ENCODE data around the gene PRKAG3. TPM values are rescaled to one million over a fixed set of nuclear protein-coding genes. Genes with fewer than 3 reads are reported as not detected.

Gene PRKAG3
- total and polyA plus RNA-seq, 9 of the 15 experiments (the other 6 are each of a cell fraction or from before 2014, with no cell fraction given), result not detected

DNA sequence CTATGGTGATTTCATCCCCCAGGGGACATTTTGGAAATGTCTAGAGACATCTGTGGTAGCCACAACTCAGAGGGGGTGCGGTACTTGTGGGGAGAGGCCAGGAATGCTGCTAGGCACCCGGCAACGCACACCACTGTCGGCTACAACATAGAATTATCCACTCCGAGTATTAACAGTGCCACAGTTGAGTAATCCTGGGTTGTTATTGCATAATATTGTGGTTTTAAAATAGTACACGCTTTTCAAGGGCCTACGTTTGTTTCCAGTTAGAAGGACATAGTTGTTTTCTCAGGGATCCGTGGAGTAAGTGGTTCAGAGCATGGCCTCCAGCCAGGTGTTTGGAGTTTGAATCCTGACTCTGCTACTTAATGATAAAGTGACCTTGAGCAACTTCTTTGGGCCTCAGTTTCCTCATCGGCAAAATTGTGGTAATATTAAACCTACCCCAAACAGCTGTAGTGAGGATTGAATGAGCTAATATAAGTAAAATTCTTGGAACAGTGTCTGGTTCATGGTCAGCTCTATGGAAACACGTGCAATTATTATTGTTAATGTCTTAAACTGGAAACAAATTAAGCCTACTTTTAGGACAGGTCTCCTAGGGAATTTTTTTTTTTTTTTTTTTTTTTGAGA, 25.1 kb downstream of the PRKAG3 start (continued):
- TF ChIP-seq, protein P1, sequence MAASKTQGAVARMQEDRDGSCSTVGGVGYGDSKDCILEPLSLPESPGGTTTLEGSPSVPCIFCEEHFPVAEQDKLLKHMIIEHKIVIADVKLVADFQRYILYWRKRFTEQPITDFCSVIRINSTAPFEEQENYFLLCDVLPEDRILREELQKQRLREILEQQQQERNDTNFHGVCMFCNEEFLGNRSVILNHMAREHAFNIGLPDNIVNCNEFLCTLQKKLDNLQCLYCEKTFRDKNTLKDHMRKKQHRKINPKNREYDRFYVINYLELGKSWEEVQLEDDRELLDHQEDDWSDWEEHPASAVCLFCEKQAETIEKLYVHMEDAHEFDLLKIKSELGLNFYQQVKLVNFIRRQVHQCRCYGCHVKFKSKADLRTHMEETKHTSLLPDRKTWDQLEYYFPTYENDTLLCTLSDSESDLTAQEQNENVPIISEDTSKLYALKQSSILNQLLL (CRISPR knock-in tag; IDR thresholded peaks at IDR 0.05; ENCODE audit: borderline replicate concordance), result no peak
- 0 out of 2 replicates have a peak, but pooled peaks have one; percentile 22 for TF ChIP-seq POLR2H (tag; IDR thresholded peaks at IDR 0.05; ENCODE audit: low read depth)
- TF ChIP-seq, protein P2, sequence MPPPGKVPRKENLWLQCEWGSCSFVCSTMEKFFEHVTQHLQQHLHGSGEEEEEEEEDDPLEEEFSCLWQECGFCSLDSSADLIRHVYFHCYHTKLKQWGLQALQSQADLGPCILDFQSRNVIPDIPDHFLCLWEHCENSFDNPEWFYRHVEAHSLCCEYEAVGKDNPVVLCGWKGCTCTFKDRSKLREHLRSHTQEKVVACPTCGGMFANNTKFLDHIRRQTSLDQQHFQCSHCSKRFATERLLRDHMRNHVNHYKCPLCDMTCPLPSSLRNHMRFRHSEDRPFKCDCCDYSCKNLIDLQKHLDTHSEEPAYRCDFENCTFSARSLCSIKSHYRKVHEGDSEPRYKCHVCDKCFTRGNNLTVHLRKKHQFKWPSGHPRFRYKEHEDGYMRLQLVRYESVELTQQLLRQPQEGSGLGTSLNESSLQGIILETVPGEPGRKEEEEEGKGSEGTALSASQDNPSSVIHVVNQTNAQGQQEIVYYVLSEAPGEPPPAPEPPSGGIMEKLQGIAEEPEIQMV (tag; conservative IDR thresholded peaks at IDR 0.05; ENCODE audit: low read depth), result no peak
- no peak for TF ChIP-seq ZNF583 (CRISPR knock-in tag; IDR thresholded peaks at IDR 0.05)
- TF ChIP-seq ZNF717 (CRISPR knock-in tag; IDR thresholded peaks at IDR 0.05), result no peak
- no peak for TF ChIP-seq TBP (optimal IDR thresholded peaks at IDR 0.05; ENCODE audit: low read depth, low read length)
- TF ChIP-seq SUPT5H (IDR thresholded peaks at IDR 0.05), result no peak
- no peak for TF ChIP-seq ZNF217 (CRISPR knock-in tag; IDR thresholded peaks at IDR 0.05)
- TF ChIP-seq TAF15 (IDR thresholded peaks at IDR 0.05; ENCODE audit: low read depth, low read length), result no peak
- no peak for TF ChIP-seq KLF13 (tag; IDR thresholded peaks at IDR 0.05; ENCODE audit: borderline replicate concordance, low read depth)
- TF ChIP-seq, protein P3, sequence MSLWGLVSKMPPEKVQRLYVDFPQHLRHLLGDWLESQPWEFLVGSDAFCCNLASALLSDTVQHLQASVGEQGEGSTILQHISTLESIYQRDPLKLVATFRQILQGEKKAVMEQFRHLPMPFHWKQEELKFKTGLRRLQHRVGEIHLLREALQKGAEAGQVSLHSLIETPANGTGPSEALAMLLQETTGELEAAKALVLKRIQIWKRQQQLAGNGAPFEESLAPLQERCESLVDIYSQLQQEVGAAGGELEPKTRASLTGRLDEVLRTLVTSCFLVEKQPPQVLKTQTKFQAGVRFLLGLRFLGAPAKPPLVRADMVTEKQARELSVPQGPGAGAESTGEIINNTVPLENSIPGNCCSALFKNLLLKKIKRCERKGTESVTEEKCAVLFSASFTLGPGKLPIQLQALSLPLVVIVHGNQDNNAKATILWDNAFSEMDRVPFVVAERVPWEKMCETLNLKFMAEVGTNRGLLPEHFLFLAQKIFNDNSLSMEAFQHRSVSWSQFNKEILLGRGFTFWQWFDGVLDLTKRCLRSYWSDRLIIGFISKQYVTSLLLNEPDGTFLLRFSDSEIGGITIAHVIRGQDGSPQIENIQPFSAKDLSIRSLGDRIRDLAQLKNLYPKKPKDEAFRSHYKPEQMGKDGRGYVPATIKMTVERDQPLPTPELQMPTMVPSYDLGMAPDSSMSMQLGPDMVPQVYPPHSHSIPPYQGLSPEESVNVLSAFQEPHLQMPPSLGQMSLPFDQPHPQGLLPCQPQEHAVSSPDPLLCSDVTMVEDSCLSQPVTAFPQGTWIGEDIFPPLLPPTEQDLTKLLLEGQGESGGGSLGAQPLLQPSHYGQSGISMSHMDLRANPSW (CRISPR knock-in tag; IDR thresholded peaks at IDR 0.05), result no peak
- TF ChIP-seq POU5F1 (IDR thresholded peaks at IDR 0.05; ENCODE audit: borderline replicate concordance, low read depth, low read length, partially characterized antibody), result no peak
- TF ChIP-seq, protein P4, sequence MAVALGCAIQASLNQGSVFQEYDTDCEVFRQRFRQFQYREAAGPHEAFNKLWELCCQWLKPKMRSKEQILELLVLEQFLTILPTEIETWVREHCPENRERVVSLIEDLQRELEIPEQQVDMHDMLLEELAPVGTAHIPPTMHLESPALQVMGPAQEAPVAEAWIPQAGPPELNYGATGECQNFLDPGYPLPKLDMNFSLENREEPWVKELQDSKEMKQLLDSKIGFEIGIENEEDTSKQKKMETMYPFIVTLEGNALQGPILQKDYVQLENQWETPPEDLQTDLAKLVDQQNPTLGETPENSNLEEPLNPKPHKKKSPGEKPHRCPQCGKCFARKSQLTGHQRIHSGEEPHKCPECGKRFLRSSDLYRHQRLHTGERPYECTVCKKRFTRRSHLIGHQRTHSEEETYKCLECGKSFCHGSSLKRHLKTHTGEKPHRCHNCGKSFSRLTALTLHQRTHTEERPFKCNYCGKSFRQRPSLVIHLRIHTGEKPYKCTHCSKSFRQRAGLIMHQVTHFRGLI (CRISPR knock-in tag; IDR thresholded peaks at IDR 0.05), result no peak
- TF ChIP-seq, protein P5, sequence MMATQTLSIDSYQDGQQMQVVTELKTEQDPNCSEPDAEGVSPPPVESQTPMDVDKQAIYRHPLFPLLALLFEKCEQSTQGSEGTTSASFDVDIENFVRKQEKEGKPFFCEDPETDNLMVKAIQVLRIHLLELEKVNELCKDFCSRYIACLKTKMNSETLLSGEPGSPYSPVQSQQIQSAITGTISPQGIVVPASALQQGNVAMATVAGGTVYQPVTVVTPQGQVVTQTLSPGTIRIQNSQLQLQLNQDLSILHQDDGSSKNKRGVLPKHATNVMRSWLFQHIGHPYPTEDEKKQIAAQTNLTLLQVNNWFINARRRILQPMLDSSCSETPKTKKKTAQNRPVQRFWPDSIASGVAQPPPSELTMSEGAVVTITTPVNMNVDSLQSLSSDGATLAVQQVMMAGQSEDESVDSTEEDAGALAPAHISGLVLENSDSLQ (IDR thresholded peaks at IDR 0.05), result no peak
- TF ChIP-seq JUND (IDR thresholded peaks at IDR 0.05; ENCODE audit: borderline replicate concordance, low read depth, low read length), result peak; percentile 44; the same call in 1 of the 2 replicates
- no peak for TF ChIP-seq JUND (tag; IDR thresholded peaks at IDR 0.05; ENCODE audit: borderline replicate concordance, low read depth, low read length)
- TF ChIP-seq ZNF766 (CRISPR knock-in tag; conservative IDR thresholded peaks at IDR 0.05), result no peak
- no peak for TF ChIP-seq E2F3 (CRISPR knock-in tag; IDR thresholded peaks at IDR 0.05)
- TF ChIP-seq, protein P6, sequence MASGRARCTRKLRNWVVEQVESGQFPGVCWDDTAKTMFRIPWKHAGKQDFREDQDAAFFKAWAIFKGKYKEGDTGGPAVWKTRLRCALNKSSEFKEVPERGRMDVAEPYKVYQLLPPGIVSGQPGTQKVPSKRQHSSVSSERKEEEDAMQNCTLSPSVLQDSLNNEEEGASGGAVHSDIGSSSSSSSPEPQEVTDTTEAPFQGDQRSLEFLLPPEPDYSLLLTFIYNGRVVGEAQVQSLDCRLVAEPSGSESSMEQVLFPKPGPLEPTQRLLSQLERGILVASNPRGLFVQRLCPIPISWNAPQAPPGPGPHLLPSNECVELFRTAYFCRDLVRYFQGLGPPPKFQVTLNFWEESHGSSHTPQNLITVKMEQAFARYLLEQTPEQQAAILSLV (tag; IDR thresholded peaks at IDR 0.05), result peak; percentile 73

Data from K562 (cell line).